HepG2 (cell line): ENCODE results near the gene BRSK2. TPM values are rescaled to one million over a fixed set of nuclear protein-coding genes. Genes with fewer than 3 reads are reported as not detected.

ENCODE experiments used
- ATAC-seq: fragments of 200-7000 bp; cut with Tn5 transposase; 3 replicates; pipeline ENCODE4 v1.9.1; 2020; ENCODE audit warnings: mild to moderate bottlenecking, moderate library complexity
- BruUV-seq: library from RNA; stranded (reverse); fragments of 400-500 nt; replicated peaks from 2 replicates; lab custom pipeline; 2021; lab: Mats Ljungman, UMichigan
- CTCF ChIA-PET: fragments of 300-600 bp; formaldehyde crosslinking; extraction: SDS; loops from one replicate; lab custom pipeline; 2021; ENCODE audit warnings: low total read pairs, inconsistent platforms, low intra/inter-chr PET ratio; lab: Yijun Ruan, JAX
- POLR2A ChIA-PET: fragments of 350-600 bp; sonication (Branson Sonifier 250); formaldehyde crosslinking; loops from one replicate; lab custom pipeline; 2020; ENCODE audit warnings: antibody characterized with exemption, inconsistent platforms; lab: Yijun Ruan, JAX
- DNase-seq: peaks from one replicate; pipeline ENCODE4 v3.0.0-alpha.2; 2015; ENCODE audit warnings: low spot score
- FAIRE-seq: peaks from 3 replicates; lab custom pipeline; 2011; peaks lifted over from hg19 to GRCh38; lab: Jason Lieb, UNC
- H2AFZ ChIP-seq: one replicate; pipeline ENCODE4 v1.6.1; 2011; ENCODE audit warnings: low read length, inconsistent platforms
- H3K27ac ChIP-seq: fragments of 300-600 bp; 3 replicates; pipeline ENCODE4 v1.8.0; 2011; ENCODE audit warnings: mixed run types, mild to moderate bottlenecking, mixed read lengths, low read length, inconsistent platforms; ENCODE audit not compliant: insufficient read depth; ENCODE audit errors: extremely low read length
- H3K27me3 ChIP-seq, 2 experiments: fragments of 200-600 bp in 1 of 2; 2 replicates in 1 of 2; 3 replicates in 1 of 2; pipeline versions ENCODE4 v1.6.0 to v1.8.0; 2011; ENCODE audit warnings: low read length in 2 of 2, mild to moderate bottlenecking in 2 of 2, moderate library complexity in 2 of 2, inconsistent platforms in 1 of 2; ENCODE audit not compliant: insufficient read depth in 2 of 2, control insufficient read depth in 1 of 2
- H3K36me3 ChIP-seq, 2 experiments: fragments of 200-600 bp in 1 of 2; replicated peaks in 1 of 2; 2 replicates in 1 of 2; 3 replicates in 1 of 2; pipeline versions ENCODE4 v1.5.1 to v1.8.0; 2011; ENCODE audit warnings: low read length in 2 of 2, inconsistent platforms in 1 of 2; ENCODE audit not compliant: insufficient read depth in 2 of 2, control insufficient read depth in 1 of 2
- H3K4me1 ChIP-seq: 2 replicates; pipeline ENCODE4 v1.5.1; 2012; ENCODE audit warnings: low read length, inconsistent platforms; ENCODE audit not compliant: insufficient read depth
- H3K4me2 ChIP-seq: 2 replicates; pipeline ENCODE4 v1.6.0; 2011; ENCODE audit warnings: low read depth, low read length, inconsistent platforms
- H3K4me3 ChIP-seq, 3 experiments: fragments of 200-600 bp in 1 of 3; sonication (generic), shearing (Covaris generic) in 1 of 3; replicated peaks in 1 of 3; 2 replicates each; pipeline ENCODE4 v1.5.1; 2011 to 2016; ENCODE audit warnings: low read length in 3 of 3, inconsistent platforms in 2 of 3, low read depth in 2 of 3, mild to moderate bottlenecking in 2 of 3, control low read depth in 1 of 3, mixed read lengths in 1 of 3; ENCODE audit not compliant: insufficient read depth in 1 of 3
- H3K79me2 ChIP-seq: one replicate; pipeline ENCODE4 v1.6.1; 2011; ENCODE audit warnings: low read length, inconsistent platforms; ENCODE audit not compliant: insufficient read depth
- H3K9ac ChIP-seq: 2 replicates; pipeline ENCODE4 v1.6.0; 2011; ENCODE audit warnings: mild to moderate bottlenecking, low read depth, low read length, inconsistent platforms; ENCODE audit not compliant: insufficient read depth
- H3K9me3 ChIP-seq: 2 replicates; pipeline ENCODE4 v1.5.1; 2012; ENCODE audit warnings: mild to moderate bottlenecking, low read length
- H4K20me1 ChIP-seq: 2 replicates; pipeline ENCODE4 v1.6.0; 2011; ENCODE audit warnings: inconsistent platforms, mild to moderate bottlenecking, low read length, moderate library complexity; ENCODE audit not compliant: insufficient read depth
- ATF2 ChIP-seq: sonication (generic); formaldehyde crosslinking; IDR thresholded peaks from 2 replicates; pipeline ENCODE4 v1.4.0; 2020; ENCODE audit warnings: missing genetic modification reagents
- CREM ChIP-seq, 2 experiments: sonication (generic) in 1 of 2; formaldehyde crosslinking in 1 of 2; IDR thresholded peaks; 2 replicates each; pipeline versions ENCODE4 v1.4.0 to v1.6.1; 2016 to 2020; ENCODE audit warnings: antibody characterized with exemption in 1 of 2, mild to moderate bottlenecking in 1 of 2, missing genetic modification reagents in 1 of 2
- MEIS1 ChIP-seq: sonication (generic); formaldehyde crosslinking; IDR thresholded peaks from 2 replicates; pipeline ENCODE4 v1.9.0; 2021; ENCODE audit warnings: mild to moderate bottlenecking, missing genetic modification reagents, moderate library complexity, borderline replicate concordance
- RNF2 ChIP-seq: fragments of 450-650 bp; conservative IDR thresholded peaks from 2 replicates; pipeline ENCODE4 v1.6.1; 2016; ENCODE audit warnings: low read depth
- THYN1 ChIP-seq: sonication (generic); formaldehyde crosslinking; IDR thresholded peaks from 2 replicates; pipeline ENCODE4 v1.8.1; 2023; ENCODE audit warnings: low read depth, mild to moderate bottlenecking, moderate library complexity, missing genetic modification reagents, borderline replicate concordance
- WIZ ChIP-seq: sonication (generic); formaldehyde crosslinking; IDR thresholded peaks from 2 replicates; pipeline ENCODE4 v1.5.1; 2020; ENCODE audit warnings: mild to moderate bottlenecking, missing genetic modification reagents
- ZNF343 ChIP-seq: sonication (generic); formaldehyde crosslinking; IDR thresholded peaks from 2 replicates; pipeline ENCODE4 v1.4.0; 2020; ENCODE audit warnings: mild to moderate bottlenecking, missing genetic modification reagents
- ZNF567 ChIP-seq: sonication (generic); formaldehyde crosslinking; IDR thresholded peaks from 2 replicates; pipeline ENCODE4 v1.8.1; 2023; ENCODE audit warnings: mild to moderate bottlenecking, missing genetic modification reagents, borderline replicate concordance
- whole genome bisulfite sequencing: methylation state at CpG from one replicate; pipeline ENCODE4 v1.1.6; 2017; ENCODE audit warnings: low lambda C conversion rate; 5-methylcytosine and 5-hydroxymethylcytosine counted together
- in situ Hi-C: cut with HindIII; loops from 2 replicates; pipeline ENCODE4 v1.10.0; 2017; ENCODE audit warnings: low pct_unique_long_range_greater_than_20kb; ENCODE audit not compliant: extremely low pct_ligation_motif_present
- intact Hi-C: fragments of 100-400 bp; cut with micrococcal nuclease; formaldehyde crosslinking; loops from one replicate; pipeline ENCODE4 v1.10.0; 2022; ENCODE audit not compliant: unreplicated experiment
- polyA plus RNA-seq, 8 experiments: library from polyadenylated mRNA; depleted of rRNA in 3 of 8; stranded (reverse) in 7 of 8; unstranded in 1 of 8; fragments of >200 nt; fragmentation: Illumina TruSeq in 4 of 8; extraction: Trizol in 4 of 8; gene quantifications; 2 replicates each; pipeline versions ENCODE4 v1.2.1 to v1.2.3, GENCODE V29; 2011 to 2016; ENCODE audit warnings: low read depth in 4 of 8, missing spikeins in 1 of 8, mixed read lengths in 1 of 8; ENCODE audit not compliant: insufficient read depth in 1 of 8
- total RNA-seq, 5 experiments: library from RNA; depleted of rRNA; stranded (reverse); fragments of >200 nt; fragmentation: Illumina TruSeq; extraction: Trizol; gene quantifications; 2 replicates each; pipeline ENCODE4 v1.2.3, GENCODE V29; 2016; ENCODE audit warnings: low read depth in 1 of 5
- TF ChIP-seq, protein P1 (sequence below): sonication (generic); formaldehyde crosslinking; IDR thresholded peaks from 2 replicates; pipeline ENCODE4 v1.8.1; 2022; ENCODE audit warnings: low read depth, mild to moderate bottlenecking, missing genetic modification reagents
- TF ChIP-seq, protein P2 (sequence below): IDR thresholded peaks from 2 replicates; pipeline ENCODE4 v1.6.1; 2016
- TF ChIP-seq, protein P3 (sequence below): sonication (generic); formaldehyde crosslinking; IDR thresholded peaks from 2 replicates; pipeline ENCODE4 v1.8.1; 2022; ENCODE audit warnings: mild to moderate bottlenecking, missing genetic modification reagents
- TF ChIP-seq, protein P4 (sequence below): IDR thresholded peaks from 2 replicates; pipeline ENCODE4 v1.6.1; 2016; ENCODE audit warnings: low read depth

The BRSK2 gene
- total and polyA plus RNA-seq, 2 of the 13 experiments (the other 11 are each of a cell fraction or from before 2014, with no cell fraction given), result 0.74 to 1.1 TPM

DNA sequence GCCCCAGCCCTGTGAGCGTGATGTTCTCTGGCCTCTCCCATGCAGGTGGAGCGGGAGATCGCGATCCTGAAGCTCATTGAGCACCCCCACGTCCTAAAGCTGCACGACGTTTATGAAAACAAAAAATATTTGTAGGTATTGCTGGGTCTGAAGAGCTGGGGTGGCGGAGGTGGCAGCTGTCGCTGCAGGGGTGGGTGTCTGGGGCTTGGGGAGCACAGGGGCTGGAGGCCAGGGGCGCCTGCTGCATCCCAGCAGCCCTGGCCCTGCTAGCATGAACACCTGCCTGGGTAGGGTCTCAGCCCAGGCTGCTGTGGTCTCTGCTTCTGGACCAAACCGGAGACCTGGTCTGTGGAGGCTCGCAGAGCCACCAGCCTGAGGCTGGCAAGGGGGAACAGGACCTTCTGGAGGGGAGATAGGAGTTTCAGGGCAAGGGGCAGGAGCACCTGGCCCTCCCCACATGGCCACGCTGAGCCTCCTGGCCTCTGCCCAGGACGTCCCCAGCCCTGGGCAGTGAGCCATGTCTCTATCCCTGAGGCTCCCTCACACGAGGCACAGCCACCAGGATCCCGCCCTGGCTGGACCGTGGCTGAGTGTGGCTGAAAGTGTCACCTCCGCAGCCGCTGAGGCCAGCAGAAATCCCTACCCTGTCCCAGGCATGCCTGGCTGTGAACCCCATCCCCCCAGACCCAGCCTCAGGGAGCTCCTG is 48.7 kb downstream of the BRSK2 start:
- 27% methylated on average over 9 of the region's 19 CpGs for WGBS
- TF ChIP-seq ATF2 (CRISPR knock-in tag) (no peak), CREM (IDR thresholded peaks at IDR 0.05) (no peak), CREM (CRISPR knock-in tag; IDR thresholded peaks at IDR 0.05) (no peak), WIZ (CRISPR knock-in tag) (no peak), ZNF567 (no peak), THYN1 (CRISPR knock-in tag) (no peak), RNF2 (no peak), MEIS1 (no peak), ZNF343 (no peak)
- TF ChIP-seq, protein P1, sequence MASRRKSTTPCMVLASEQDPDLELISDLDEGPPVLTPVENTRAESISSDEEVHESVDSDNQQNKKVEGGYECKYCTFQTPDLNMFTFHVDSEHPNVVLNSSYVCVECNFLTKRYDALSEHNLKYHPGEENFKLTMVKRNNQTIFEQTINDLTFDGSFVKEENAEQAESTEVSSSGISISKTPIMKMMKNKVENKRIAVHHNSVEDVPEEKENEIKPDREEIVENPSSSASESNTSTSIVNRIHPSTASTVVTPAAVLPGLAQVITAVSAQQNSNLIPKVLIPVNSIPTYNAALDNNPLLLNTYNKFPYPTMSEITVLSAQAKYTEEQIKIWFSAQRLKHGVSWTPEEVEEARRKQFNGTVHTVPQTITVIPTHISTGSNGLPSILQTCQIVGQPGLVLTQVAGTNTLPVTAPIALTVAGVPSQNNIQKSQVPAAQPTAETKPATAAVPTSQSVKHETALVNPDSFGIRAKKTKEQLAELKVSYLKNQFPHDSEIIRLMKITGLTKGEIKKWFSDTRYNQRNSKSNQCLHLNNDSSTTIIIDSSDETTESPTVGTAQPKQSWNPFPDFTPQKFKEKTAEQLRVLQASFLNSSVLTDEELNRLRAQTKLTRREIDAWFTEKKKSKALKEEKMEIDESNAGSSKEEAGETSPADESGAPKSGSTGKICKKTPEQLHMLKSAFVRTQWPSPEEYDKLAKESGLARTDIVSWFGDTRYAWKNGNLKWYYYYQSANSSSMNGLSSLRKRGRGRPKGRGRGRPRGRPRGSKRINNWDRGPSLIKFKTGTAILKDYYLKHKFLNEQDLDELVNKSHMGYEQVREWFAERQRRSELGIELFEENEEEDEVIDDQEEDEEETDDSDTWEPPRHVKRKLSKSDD (CRISPR knock-in tag), result no peak
- TF ChIP-seq, protein P2, sequence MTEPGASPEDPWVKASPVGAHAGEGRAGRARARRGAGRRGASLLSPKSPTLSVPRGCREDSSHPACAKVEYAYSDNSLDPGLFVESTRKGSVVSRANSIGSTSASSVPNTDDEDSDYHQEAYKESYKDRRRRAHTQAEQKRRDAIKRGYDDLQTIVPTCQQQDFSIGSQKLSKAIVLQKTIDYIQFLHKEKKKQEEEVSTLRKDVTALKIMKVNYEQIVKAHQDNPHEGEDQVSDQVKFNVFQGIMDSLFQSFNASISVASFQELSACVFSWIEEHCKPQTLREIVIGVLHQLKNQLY, result no peak
- TF ChIP-seq, protein P3, sequence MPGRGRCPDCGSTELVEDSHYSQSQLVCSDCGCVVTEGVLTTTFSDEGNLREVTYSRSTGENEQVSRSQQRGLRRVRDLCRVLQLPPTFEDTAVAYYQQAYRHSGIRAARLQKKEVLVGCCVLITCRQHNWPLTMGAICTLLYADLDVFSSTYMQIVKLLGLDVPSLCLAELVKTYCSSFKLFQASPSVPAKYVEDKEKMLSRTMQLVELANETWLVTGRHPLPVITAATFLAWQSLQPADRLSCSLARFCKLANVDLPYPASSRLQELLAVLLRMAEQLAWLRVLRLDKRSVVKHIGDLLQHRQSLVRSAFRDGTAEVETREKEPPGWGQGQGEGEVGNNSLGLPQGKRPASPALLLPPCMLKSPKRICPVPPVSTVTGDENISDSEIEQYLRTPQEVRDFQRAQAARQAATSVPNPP (CRISPR knock-in tag), result no peak
- TF ChIP-seq, protein P4, sequence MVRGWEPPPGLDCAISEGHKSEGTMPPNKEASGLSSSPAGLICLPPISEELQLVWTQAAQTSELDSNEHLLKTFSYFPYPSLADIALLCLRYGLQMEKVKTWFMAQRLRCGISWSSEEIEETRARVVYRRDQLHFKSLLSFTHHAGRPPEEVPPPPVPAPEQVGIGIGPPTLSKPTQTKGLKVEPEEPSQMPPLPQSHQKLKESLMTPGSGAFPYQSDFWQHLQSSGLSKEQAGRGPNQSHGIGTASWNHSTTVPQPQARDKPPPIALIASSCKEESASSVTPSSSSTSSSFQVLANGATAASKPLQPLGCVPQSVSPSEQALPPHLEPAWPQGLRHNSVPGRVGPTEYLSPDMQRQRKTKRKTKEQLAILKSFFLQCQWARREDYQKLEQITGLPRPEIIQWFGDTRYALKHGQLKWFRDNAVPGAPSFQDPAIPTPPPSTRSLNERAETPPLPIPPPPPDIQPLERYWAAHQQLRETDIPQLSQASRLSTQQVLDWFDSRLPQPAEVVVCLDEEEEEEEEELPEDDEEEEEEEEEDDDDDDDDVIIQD, result no peak
- ChIA-PET CTCF (no interaction called here), POLR2A (no interaction called here)
- in situ Hi-C loops, result no loop called here
- Histone ChIP-seq H3K36me3 (no peaks in the 10 kb centered on the region), H3K4me1 (no peaks in the 10 kb centered on the region), H3K27me3 (peaks cover 2 to 15% of the 10 kb centered on the region in 2 experiments; a peak in 4 of 5 replicates), H4K20me1 (0 out of 2 replicates have a peak, but pooled peaks cover 6% of the 10 kb centered on the region), H3K79me2 (no peaks in the 10 kb centered on the region), H2AFZ (no peak overlapping the region), H3K27ac (no peak overlapping the region), H3K9me3 (no peaks in the 10 kb centered on the region), H3K9ac (no peak overlapping the region), H3K4me2 (no peak overlapping the region), H3K4me3 (no peak overlapping the region)
- ATAC-seq (no peak), FAIRE-seq (no peak), DNase-seq (no peak)
- intact Hi-C loops, result no loop called here
- no TSS peak for BruUV-seq
